ENCODE results near the gene TPM3. TPM values are rescaled to one million over a fixed set of nuclear protein-coding genes. Genes with fewer than 3 reads are reported as not detected.

Gene TPM3
- total RNA-seq, 4 donors from 2014 or later = 200 to 451 (median 280) TPM

DNA sequence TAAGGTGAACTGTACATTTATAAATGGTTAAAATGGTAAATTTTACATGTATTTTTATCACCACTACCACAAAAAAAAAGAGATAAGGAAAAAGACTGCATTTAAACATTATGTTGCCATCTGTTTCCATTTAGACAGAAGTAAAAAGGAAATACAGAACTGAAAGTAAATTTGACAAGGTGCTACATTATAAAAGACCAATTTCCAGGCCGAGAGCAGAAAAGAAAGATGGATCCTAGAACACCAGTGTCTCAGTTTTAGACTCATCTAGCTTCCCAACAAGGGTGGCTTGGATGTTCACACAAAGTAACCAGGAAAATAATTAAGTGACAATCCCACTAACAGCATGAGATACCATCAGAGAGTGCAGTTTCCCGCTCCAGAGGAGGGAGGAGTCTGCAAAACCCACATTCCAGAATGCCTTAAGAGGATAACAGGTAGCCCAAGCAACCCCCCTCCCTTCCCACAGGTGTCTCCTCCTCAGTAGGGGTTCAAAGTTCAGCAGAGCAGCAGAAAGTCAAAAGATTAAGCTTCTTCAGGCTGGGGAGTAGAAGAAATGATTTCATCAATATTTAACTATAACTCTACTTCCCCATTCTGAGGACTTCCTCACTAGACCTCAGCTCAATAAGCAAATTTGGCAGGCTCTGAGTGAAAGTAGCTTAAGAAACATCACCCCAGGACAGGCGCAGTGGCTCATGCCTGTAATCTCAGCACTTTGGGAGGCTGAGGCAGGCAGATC lies 11.8 kb downstream of the TPM3 start:
- peak in 2 of 3 donors; percentile 51 to 57 for DNase-seq
- no peaks in the 10 kb centered on the region for H3K27me3 ChIP-seq
- peaks cover 14 to 64% (median 28%) of the 10 kb centered on the region in 4 donors for H3K4me1 ChIP-seq
- H3K4me3 ChIP-seq = peak overlapping the region in 3 of 4 donors; percentile 26 to 80 (median 36)
- no peaks in the 10 kb centered on the region for H3K9me3 ChIP-seq
- H3K36me3 ChIP-seq = peaks cover 0 to 9% (median 0%) of the 10 kb centered on the region in 3 donors
- TF ChIP-seq POLR2A (IDR thresholded peaks at IDR 0.05) (no peak), CTCF (IDR thresholded peaks at IDR 0.05) (no peak)
- peak overlapping the region; percentile 94 to 99 (median 96) for H3K27ac ChIP-seq

- TF ChIP-seq POLR2A (IDR thresholded peaks at IDR 0.05) (peak; percentile 29 to 59), CTCF (IDR thresholded peaks at IDR 0.05) (no peak)
- peak overlapping the region in 2 of 4 donors; percentile 5 to 30 for H3K4me3 ChIP-seq
- no peaks in the 10 kb centered on the region for H3K27me3 ChIP-seq
- H3K36me3 ChIP-seq = peaks cover 0 to 15% (median 0%) of the 10 kb centered on the region in 3 donors
- H3K27ac ChIP-seq = peak overlapping the region; percentile 94 to 99 (median 96)
- H3K9me3 ChIP-seq = no peaks in the 10 kb centered on the region
- H3K4me1 ChIP-seq = peaks cover 14 to 64% (median 28%) of the 10 kb centered on the region in 4 donors
- DNase-seq = peak in 1 of 3 donors; percentile 58
Observed at GRCh38 chr1:154178911-154179811, 12.7 kb downstream of the TPM3 start.

DNA sequence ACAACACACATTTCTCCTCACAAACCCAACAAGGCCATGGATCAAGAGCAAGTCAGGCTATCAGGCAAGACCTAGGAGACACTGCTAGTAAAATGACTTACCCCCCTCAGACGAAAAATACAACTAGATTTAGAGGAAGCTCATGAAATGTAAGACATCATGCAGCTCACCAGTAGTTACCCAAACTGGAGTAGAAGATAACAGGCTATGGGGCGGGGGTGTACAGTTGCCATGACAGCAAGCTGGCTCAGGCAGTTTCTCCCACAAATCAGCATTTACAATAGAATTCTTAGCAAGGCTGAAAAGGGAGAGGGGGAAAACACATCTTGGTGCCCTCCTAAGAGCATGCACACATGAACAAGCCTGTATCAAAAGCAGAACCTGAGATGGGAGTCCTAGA lies 13.9 kb downstream of the TPM3 start:
- Histone ChIP-seq H3K9me3 (no peaks in the 10 kb centered on the region), H3K36me3 (peaks cover 0 to 26% (median 0%) of the 10 kb centered on the region in 3 donors), H3K4me1 (peaks cover 14 to 64% (median 28%) of the 10 kb centered on the region in 4 donors), H3K27ac (peak overlapping the region in 2 of 4 donors; percentile 0 to 99), H3K27me3 (no peaks in the 10 kb centered on the region), H3K4me3 (no peak overlapping the region)
- DNase-seq = no peak
- TF ChIP-seq CTCF (IDR thresholded peaks at IDR 0.05) (no peak), POLR2A (IDR thresholded peaks at IDR 0.05) (no peak)

DNA sequence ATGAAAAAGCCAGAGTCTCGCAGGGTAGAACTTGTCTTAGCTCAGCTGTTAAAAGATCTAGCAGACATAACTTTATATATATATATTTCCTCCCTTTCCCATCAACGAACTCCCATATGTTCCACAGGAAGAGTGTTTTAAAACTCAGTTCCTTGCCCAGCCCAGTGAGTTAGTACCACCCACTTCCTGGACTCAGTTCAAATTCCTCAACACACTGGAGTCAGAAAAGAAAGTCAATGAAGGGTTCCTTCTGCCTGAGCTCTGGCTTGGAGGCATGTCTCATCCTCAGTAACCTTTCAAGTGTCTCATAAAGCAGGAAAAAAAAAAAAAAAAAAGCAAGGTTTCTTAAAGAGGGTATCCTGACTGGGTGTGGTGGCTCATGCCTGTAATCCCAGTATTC lies 15.6 kb downstream of the TPM3 start:
- TF ChIP-seq POLR2A (IDR thresholded peaks at IDR 0.05) = no peak
- Histone ChIP-seq H3K36me3 (peaks cover 0 to 43% (median 0%) of the 10 kb centered on the region in 3 donors), H3K4me1 (peaks cover 14 to 58% (median 26%) of the 10 kb centered on the region in 4 donors), H3K27me3 (no peaks in the 10 kb centered on the region), H3K4me3 (no peak overlapping the region), H3K9me3 (no peaks in the 10 kb centered on the region), H3K27ac (peak overlapping the region in 1 of 4 donors; percentile 16)
- DNase-seq = peak in 1 of 3 donors; percentile 53

DNA sequence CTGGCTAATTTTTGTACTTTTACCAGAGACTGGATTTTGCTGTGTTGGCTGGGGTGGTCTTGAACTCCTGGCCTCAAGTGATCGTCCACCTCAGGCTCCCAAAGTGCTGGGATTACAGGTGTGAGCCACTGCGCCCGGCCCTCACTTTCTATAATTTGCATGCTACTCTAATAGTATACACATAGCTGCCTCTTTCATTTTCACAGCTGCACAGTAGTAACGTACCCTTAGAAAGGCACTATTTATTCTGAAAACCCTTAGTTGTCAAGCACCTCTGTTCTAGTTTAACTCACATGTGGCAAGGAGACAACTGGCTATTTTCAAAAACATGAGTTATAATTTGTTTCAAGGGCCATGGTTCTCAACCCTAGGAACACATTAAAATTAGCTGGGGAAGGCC lies 17.2 kb downstream of the TPM3 start:
- DNase-seq = no peak
- Histone ChIP-seq H3K36me3 (peaks cover 0 to 60% (median 0%) of the 10 kb centered on the region in 3 donors), H3K4me3 (no peak overlapping the region), H3K9me3 (no peaks in the 10 kb centered on the region), H3K4me1 (peaks cover 11 to 41% (median 14%) of the 10 kb centered on the region in 4 donors), H3K27ac (no peak overlapping the region), H3K27me3 (no peaks in the 10 kb centered on the region)
- TF ChIP-seq POLR2A (IDR thresholded peaks at IDR 0.05) = no peak
- TF ChIP-seq CTCF (IDR thresholded peaks at IDR 0.05) = no peak
